Cardiac fibroblast (primary cell): ENCODE results near the gene CLC.

ENCODE experiments used
- DNase-seq, 2 donors: peaks; one replicate each; pipeline versions ENCODE4 v3.0.0 to v3.0.0-alpha.2; 2010; ENCODE audit warnings: low read depth in 2 of 2
- H3K4me3 ChIP-seq, 2 donors: replicated peaks in 1 of 2; 1 replicate in 1 of 2; 2 replicates in 1 of 2; pipeline ENCODE4 v1.5.1; 2011; ENCODE audit warnings: low read depth in 2 of 2, low read length in 2 of 2, mild to moderate bottlenecking in 2 of 2, moderate library complexity in 1 of 2
- TF ChIP-seq, protein P1 (sequence below): IDR thresholded peaks from one replicate; pipeline ENCODE4 v1.5.1; 2011; ENCODE audit warnings: low read depth, mild to moderate bottlenecking, low read length, inconsistent platforms

Gene CLC

DNA sequence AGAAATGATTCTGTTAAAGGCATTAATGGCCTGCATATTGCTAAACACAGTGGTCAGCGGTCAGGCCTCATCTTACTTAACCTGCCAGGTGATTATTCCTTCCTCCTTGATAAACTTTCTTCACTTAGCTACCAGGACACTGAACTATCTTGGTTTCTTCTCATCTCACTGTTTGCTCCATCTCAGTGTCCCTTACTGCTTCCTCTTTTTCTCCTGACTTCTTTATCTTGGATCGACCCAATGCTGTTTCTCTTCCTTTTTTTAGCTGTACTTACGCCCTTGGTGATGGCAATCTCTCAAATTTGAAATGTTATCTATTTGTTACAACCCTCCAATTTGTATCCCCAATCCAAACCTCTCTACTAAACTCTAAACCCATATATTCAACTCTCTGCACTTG lies 7.8 kb upstream of the CLC start:
- DNase-seq: no peak
- H3K4me3 ChIP-seq: no peak overlapping the region
- TF ChIP-seq, protein P1, sequence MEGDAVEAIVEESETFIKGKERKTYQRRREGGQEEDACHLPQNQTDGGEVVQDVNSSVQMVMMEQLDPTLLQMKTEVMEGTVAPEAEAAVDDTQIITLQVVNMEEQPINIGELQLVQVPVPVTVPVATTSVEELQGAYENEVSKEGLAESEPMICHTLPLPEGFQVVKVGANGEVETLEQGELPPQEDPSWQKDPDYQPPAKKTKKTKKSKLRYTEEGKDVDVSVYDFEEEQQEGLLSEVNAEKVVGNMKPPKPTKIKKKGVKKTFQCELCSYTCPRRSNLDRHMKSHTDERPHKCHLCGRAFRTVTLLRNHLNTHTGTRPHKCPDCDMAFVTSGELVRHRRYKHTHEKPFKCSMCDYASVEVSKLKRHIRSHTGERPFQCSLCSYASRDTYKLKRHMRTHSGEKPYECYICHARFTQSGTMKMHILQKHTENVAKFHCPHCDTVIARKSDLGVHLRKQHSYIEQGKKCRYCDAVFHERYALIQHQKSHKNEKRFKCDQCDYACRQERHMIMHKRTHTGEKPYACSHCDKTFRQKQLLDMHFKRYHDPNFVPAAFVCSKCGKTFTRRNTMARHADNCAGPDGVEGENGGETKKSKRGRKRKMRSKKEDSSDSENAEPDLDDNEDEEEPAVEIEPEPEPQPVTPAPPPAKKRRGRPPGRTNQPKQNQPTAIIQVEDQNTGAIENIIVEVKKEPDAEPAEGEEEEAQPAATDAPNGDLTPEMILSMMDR: no peak

DNA sequence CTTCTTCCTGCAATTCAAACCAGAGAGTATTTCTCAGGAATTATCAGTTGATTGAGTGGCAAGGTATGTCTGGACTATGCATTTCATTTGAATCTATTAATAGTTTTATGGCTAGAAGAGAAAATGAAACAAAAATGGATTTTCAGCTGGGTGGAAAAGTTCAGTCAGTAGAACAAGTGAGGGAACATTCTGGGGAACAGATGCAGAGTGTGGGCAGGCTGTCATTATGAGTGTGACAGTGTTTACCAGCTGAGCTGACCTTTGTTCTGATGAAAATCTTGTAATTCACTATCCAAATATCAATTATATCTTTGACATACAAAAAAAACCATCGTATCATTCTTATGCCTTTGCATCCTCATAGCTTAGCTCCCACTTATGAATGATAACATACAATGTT lies 2.6 kb upstream of the CLC start:
- no peak for DNase-seq
- no peak overlapping the region for H3K4me3 ChIP-seq
- TF ChIP-seq, protein P1: no peak

DNA sequence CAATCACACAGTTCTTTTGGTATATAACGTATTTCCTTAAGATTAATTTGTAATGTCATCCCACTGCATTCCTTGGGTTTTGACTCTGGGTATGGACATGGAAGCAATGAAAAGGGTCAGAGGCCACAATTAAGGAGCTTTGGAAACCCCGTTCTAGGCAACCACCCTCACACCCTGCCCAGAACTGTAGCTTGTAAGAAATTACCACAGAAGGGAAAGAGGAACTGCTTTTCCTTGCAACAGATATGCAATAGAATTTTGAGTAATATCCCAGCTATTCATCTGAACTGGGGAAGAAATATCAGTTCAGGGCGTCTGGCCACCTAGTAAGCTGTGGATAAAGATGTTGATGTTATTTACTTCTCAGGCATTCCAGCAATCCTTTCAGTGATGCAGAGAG lies 985 bp upstream of the CLC start:
- no peak for DNase-seq
- TF ChIP-seq, protein P1: no peak

DNA sequence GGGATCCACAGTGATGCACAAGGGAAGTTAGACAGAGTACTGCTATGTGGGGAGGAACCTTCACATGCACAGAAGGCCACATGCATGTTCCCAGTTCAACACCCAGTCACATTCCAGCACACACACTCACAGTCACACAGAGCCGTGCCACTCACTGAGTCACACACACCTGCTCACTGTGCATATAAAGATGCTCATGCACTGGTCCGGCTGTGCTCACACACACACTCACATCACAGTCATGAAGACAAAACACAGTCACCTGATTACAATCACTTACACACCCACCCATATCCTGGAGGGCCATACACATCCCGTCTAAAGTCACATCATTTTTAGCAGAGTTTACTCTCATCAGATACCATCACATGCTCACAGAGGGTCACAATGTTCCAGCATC lies 478 bp downstream of the CLC start:
- TF ChIP-seq, protein P1: no peak
- DNase-seq: no peak

More for the DNA sequence above, 985 bp upstream of the CLC start:
- no peak overlapping the region for H3K4me3 ChIP-seq

DNA sequence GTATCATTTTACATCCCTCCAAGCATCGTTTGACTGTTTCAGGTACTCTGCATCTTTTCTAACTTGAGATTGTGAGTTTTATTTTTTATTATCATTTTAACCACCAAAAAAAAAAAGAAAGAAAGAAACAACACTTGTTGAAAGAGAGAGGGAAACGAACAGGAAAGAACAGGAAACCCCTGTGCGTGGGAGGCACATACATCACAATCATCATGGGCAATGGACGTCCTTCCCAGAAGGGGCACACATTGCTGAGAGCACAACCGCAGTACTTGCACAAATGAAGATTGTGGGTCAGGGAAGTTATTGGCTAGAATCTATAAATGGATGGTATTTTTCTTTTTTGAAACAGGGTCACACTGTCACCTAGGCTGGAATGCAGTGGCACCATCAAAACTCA lies 1.7 kb downstream of the CLC start:
- DNase-seq: no peak
- TF ChIP-seq, protein P1: no peak
- H3K4me3 ChIP-seq: no peak overlapping the region

More for the DNA sequence above, 478 bp downstream of the CLC start:
- no peak overlapping the region for H3K4me3 ChIP-seq

DNA sequence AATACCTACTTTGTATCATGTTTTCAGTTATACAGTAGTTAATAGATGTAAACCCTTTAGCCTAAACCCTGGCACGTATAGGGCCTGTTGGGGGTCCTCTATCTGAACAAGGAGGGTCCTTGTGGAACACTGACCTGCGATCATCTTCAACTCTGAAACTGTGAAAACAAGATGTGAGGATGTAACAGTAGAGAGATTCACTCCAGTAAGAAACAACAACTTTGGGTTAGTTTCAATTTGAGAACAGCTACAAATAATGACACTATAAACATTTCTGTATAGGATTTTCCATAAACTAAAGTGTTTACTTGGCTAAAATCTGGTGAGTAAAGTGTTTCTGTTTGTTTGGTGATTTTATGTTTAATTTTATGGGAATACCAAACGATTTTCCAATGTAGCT lies 2.1 kb downstream of the CLC start:
- TF ChIP-seq, protein P1: no peak
- DNase-seq: no peak

DNA sequence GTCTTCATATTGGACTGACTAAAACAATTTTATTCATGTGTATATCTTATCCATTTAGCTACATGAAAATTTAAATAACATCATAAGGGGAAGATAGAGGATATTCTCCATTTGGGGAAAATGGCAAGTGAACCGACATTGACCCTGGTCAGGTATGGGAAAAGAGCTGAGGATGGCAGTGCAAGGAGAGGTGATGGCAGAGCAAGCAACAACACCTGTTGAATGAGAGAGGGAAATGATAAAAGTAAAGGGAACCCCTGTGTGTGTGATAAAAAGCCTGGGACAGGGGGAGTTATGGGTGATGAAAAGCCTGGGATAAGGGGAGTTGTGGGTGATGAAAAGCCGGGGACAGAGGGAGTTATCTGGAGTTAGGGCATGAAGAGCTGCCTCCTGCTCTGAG lies 4.0 kb downstream of the CLC start:
- DNase-seq: no peak
- TF ChIP-seq, protein P1: no peak
- no peak overlapping the region for H3K4me3 ChIP-seq

More for the DNA sequence above, 2.1 kb downstream of the CLC start:
- H3K4me3 ChIP-seq: no peak overlapping the region
